Tibial nerve (tissue), 4 donors: Measurements from ENCODE around the gene SNX32.

ENCODE experiments used
- CTCF ChIP-seq, 5 experiments: fragments of 200-600 bp in 3 of 5; fragments of 450-650 bp in 2 of 5; sonication (generic) in 3 of 5; IDR thresholded peaks; one replicate each; pipeline ENCODE4 v1.5.1; 2016 to 2019; ENCODE audit warnings: antibody characterized with exemption in 5 of 5, mild to moderate bottlenecking in 3 of 5, moderate library complexity in 2 of 5
- EP300 ChIP-seq, 2 donors: sonication (generic); formaldehyde crosslinking; IDR thresholded peaks; one replicate each; pipeline ENCODE4 v1.6.1; 2017; ENCODE audit warnings: antibody characterized with exemption in 2 of 2, mild to moderate bottlenecking in 1 of 2
- POLR2A ChIP-seq, 2 donors: fragments of 450-650 bp; IDR thresholded peaks; one replicate each; pipeline ENCODE4 v1.6.1; 2017; ENCODE audit warnings: antibody characterized with exemption in 2 of 2, mild to moderate bottlenecking in 2 of 2, moderate library complexity in 2 of 2

DNA sequence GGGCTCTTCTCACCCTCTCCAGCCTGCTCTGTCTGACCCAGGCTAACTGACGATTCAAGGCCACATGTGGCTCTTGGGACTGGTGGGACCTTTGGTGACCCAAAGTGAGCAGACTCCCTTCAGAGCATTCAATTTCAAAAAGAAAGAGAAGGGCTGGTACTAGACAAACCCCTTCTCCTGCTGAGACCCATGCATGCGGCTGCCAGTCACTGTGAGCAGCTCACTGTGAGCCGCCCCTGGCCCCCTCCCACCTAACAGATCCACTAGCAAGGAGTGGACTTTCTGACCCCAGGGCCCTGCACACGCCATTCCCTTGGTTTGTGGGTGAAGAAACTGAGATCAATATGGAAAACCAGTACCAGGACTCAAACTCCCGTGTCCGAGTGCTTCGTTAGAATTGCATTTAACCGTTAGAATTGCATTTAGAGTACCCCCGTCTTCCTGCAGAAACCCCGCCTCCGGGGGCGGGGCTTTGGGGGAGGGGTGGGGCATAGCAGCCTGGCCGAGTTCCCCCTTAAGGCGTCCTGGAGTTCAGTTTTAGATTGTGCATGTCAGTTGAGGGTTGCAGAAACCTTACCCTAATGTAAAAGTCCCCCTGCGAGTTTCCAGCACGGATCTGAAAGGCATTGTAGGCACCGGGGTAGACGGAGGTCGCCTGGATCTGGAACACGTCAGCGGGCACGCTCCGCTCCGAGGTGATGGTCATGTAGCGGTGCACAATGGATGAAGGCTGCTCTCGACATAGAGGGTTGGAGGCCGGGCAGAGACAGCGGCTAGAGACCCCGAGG, 33.7 kb downstream of the SNX32 start:
- no peak for TF ChIP-seq CTCF (IDR thresholded peaks at IDR 0.05)
- TF ChIP-seq POLR2A (IDR thresholded peaks at IDR 0.05), result no peak
- TF ChIP-seq EP300 (IDR thresholded peaks at IDR 0.05), result no peak
